Neural progenitor cell (in vitro differentiated cells): ENCODE data around the gene NARS2. TPM values are rescaled to one million over a fixed set of nuclear protein-coding genes. Genes with fewer than 3 reads are reported as not detected.
A peak's percentile ranks its signal among the peaks of the same experiment; 100 is the strongest.

ENCODE experiments used
- DNase-seq: peaks from one replicate; pipeline ENCODE4 v3.0.0-alpha.2; 2016; ENCODE audit warnings: low spot score
- H2AFZ ChIP-seq: fragments of 200-600 bp; sonication (generic); replicated peaks from 2 replicates; pipeline ENCODE4 v1.6.1; 2016; ENCODE audit warnings: antibody characterized with exemption
- H3F3A ChIP-seq: fragments of 200-600 bp; sonication (generic); 2 replicates; pipeline ENCODE4 v1.6.1; 2016; ENCODE audit warnings: antibody characterized with exemption, low read depth
- H3K27ac ChIP-seq: fragments of 200-600 bp; sonication (generic); 2 replicates; pipeline ENCODE4 v1.5.1; 2016; ENCODE audit warnings: mild to moderate bottlenecking
- H3K27me3 ChIP-seq: fragments of 200-600 bp; sonication (generic); 2 replicates; pipeline ENCODE4 v1.6.1; 2016; ENCODE audit warnings: mild to moderate bottlenecking, moderate library complexity
- H3K36me3 ChIP-seq: fragments of 200-600 bp; sonication (generic); 2 replicates; pipeline ENCODE4 v1.5.1; 2016
- H3K4me1 ChIP-seq: fragments of 200-600 bp; sonication (generic); 2 replicates; pipeline ENCODE4 v1.6.1; 2016; ENCODE audit warnings: mixed run types
- H3K4me2 ChIP-seq: fragments of 200-600 bp; sonication (generic); 2 replicates; pipeline ENCODE4 v1.6.1; 2016
- H3K4me3 ChIP-seq: fragments of 200-600 bp; sonication (generic); 2 replicates; pipeline ENCODE4 v1.5.1; 2016
- H3K79me2 ChIP-seq: fragments of 200-600 bp; sonication (generic); 2 replicates; pipeline ENCODE4 v1.6.1; 2016; ENCODE audit warnings: low read depth
- H3K9ac ChIP-seq: fragments of 200-600 bp; sonication (generic); 2 replicates; pipeline ENCODE4 v1.6.1; 2016
- H3K9me3 ChIP-seq: fragments of 200-600 bp; sonication (generic); 2 replicates; pipeline ENCODE4 v1.5.1; 2016; ENCODE audit warnings: low read depth
- H4K20me1 ChIP-seq: fragments of 200-600 bp; sonication (generic); 2 replicates; pipeline ENCODE4 v1.6.1; 2016; ENCODE audit warnings: low read depth
- H3K27ac Mint-ChIP-seq: 3 replicates; pipeline ENCODE4 v1.8.0; 2021; ENCODE audit warnings: mixed read lengths
- H3K27me3 Mint-ChIP-seq: 2 replicates; pipeline ENCODE4 v1.8.0; 2022; ENCODE audit warnings: low read depth, mild to moderate bottlenecking, inconsistent platforms, moderate library complexity, mixed read lengths; ENCODE audit not compliant: insufficient read depth
- H3K36me3 Mint-ChIP-seq: 3 replicates; pipeline ENCODE4 v1.8.0; 2021; ENCODE audit warnings: mixed read lengths
- H3K4me1 Mint-ChIP-seq: 3 replicates; pipeline ENCODE4 v1.8.0; 2021; ENCODE audit warnings: mixed read lengths
- H3K4me3 Mint-ChIP-seq: 3 replicates; pipeline ENCODE4 v1.8.0; 2021; ENCODE audit warnings: mild to moderate bottlenecking, moderate library complexity, mixed read lengths
- H3K9me3 Mint-ChIP-seq: 3 replicates; pipeline ENCODE4 v1.8.0; 2020; ENCODE audit warnings: mixed read lengths
- CTCF ChIP-seq: fragments of 200-600 bp; sonication (generic); IDR thresholded peaks from 2 replicates; pipeline ENCODE4 v1.5.1; 2017; ENCODE audit warnings: antibody characterized with exemption, mild to moderate bottlenecking
- EZH2 ChIP-seq: fragments of 200-600 bp; sonication (generic); IDR thresholded peaks from 2 replicates; pipeline ENCODE4 v1.6.1; 2017; ENCODE audit warnings: antibody characterized with exemption, mild to moderate bottlenecking, moderate library complexity
- EZH2phosphoT487 ChIP-seq: fragments of 200-600 bp; sonication (generic); IDR thresholded peaks from 2 replicates; pipeline ENCODE4 v1.6.1; 2017; ENCODE audit warnings: antibody characterized with exemption
- total RNA-seq: library from RNA; depleted of rRNA; stranded (reverse); fragments of >200 nt; gene quantifications from 2 replicates; pipeline ENCODE4 v1.2.3, GENCODE V29; 2015; ENCODE audit warnings: low replicate concordance

Gene NARS2
- total RNA-seq, 1 donor from 2014 or later, result 53.0 TPM

GRCh38 chr11:78551066-78551465 is 23.6 kb downstream of the NARS2 start:
- Mint-ChIP-seq H3K9me3 (no peaks in the 10 kb centered on the region), H3K4me1 (peaks cover 7% of the 10 kb centered on the region), H3K27ac (no peak overlapping the region), H3K27me3 (no peaks in the 10 kb centered on the region), H3K36me3 (peaks cover 17% of the 10 kb centered on the region), H3K4me3 (no peak overlapping the region)
- Histone ChIP-seq H2AFZ (no peak overlapping the region), H3F3A (peaks cover 15% of the 10 kb centered on the region), H3K9me3 (no peaks in the 10 kb centered on the region), H3K36me3 (peaks cover 3% of the 10 kb centered on the region), H3K27me3 (no peaks in the 10 kb centered on the region), H3K4me1 (peaks cover 23% of the 10 kb centered on the region), H3K9ac (no peak overlapping the region), H3K4me3 (no peak overlapping the region), H3K27ac (no peak overlapping the region), H3K4me2 (no peak overlapping the region), H3K79me2 (peaks cover 46% of the 10 kb centered on the region), H4K20me1 (no peaks in the 10 kb centered on the region)
- DNase-seq, result no peak
- no peak for TF ChIP-seq EZH2phosphoT487
- no peak for TF ChIP-seq CTCF
- no peak for TF ChIP-seq EZH2

GRCh38 chr11:78549624-78550409 is 24.8 kb downstream of the NARS2 start:
- Histone ChIP-seq H3K79me2 (peaks cover 46% of the 10 kb centered on the region), H3K4me3 (peak overlapping the region; percentile 12), H2AFZ (no peak overlapping the region), H3K36me3 (no peaks in the 10 kb centered on the region), H3K4me1 (peaks cover 23% of the 10 kb centered on the region), H3K27me3 (no peaks in the 10 kb centered on the region), H4K20me1 (no peaks in the 10 kb centered on the region), H3K4me2 (peak overlapping the region; percentile 65), H3K27ac (peak overlapping the region; percentile 44), H3K9ac (no peak overlapping the region), H3F3A (peaks cover 15% of the 10 kb centered on the region), H3K9me3 (no peaks in the 10 kb centered on the region)
- H3K27ac Mint-ChIP-seq, result no peak overlapping the region
- H3K4me3 Mint-ChIP-seq, result no peak overlapping the region
- H3K27me3 Mint-ChIP-seq, result no peaks in the 10 kb centered on the region
- peaks cover 10% of the 10 kb centered on the region for H3K36me3 Mint-ChIP-seq
- no peaks in the 10 kb centered on the region for H3K9me3 Mint-ChIP-seq
- TF ChIP-seq EZH2phosphoT487 (no peak), EZH2 (no peak), CTCF (no peak)
- peak; percentile 28 for DNase-seq
- peaks cover 7% of the 10 kb centered on the region for H3K4me1 Mint-ChIP-seq

DNA sequence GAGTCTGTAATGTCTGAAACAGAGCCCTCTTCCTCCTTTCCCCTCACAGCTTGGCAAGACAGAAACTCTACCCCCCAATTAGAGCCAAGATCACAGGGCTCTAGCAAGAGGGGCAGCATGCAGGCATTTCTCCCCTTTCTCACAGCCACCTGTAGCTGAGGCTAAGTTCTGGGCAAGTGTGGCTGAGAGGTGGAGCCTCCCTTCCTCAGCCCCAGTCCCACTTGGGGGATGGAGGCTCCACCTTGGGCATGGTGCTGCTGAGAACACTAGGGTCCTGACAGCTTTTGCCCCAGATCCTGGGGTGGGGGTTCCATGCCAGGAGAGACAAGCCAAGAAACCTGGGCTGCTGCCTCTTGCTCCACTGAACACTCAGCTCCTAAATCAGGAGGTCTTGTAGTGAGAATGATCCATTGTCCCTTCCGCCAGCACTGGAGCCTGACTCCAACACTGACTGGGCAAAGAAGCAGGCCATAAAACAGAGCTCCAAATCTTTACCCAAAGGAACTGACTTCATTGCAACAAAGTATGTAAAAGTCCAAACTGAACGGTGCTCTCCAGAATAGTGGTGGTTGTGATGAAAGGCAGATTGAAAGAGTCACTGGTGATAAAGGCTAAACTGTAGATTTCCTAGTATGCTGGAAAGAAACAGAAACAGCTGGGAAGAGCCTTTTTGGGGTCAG is 25.6 kb downstream of the NARS2 start:
- Mint-ChIP-seq H3K9me3 (no peaks in the 10 kb centered on the region), H3K36me3 (peaks cover 8% of the 10 kb centered on the region), H3K4me1 (peaks cover 7% of the 10 kb centered on the region), H3K27me3 (no peaks in the 10 kb centered on the region), H3K27ac (no peak overlapping the region), H3K4me3 (no peak overlapping the region)
- Histone ChIP-seq H3K4me1 (peaks cover 23% of the 10 kb centered on the region), H3K27ac (peak overlapping the region; percentile 44), H4K20me1 (no peaks in the 10 kb centered on the region), H3K36me3 (no peaks in the 10 kb centered on the region), H3F3A (peaks cover 15% of the 10 kb centered on the region), H3K79me2 (peaks cover 46% of the 10 kb centered on the region), H3K27me3 (no peaks in the 10 kb centered on the region), H3K9ac (no peak overlapping the region), H3K4me2 (peak overlapping the region; percentile 65), H3K4me3 (no peak overlapping the region), H3K9me3 (no peaks in the 10 kb centered on the region), H2AFZ (no peak overlapping the region)
- TF ChIP-seq CTCF (no peak), EZH2phosphoT487 (no peak), EZH2 (no peak)
- DNase-seq, result peak; percentile 12
